SK-N-SH (cell line): ENCODE measurements around the gene MYPN.

Experiments
- CTCF ChIP-seq: fragments of 200-600 bp; sonication (generic); IDR thresholded peaks from 2 replicates; pipeline ENCODE4 v1.6.1; 2017; ENCODE audit warnings: antibody characterized with exemption, mild to moderate bottlenecking, moderate library complexity
- EP300 ChIP-seq, 2 experiments: IDR thresholded peaks; 2 replicates each; pipeline versions ENCODE4 v1.4.0 to v1.6.1; 2012; ENCODE audit warnings: borderline replicate concordance in 1 of 2, low read depth in 1 of 2, low read length in 1 of 2
- EZH2phosphoT487 ChIP-seq: fragments of 200-600 bp; sonication (generic); IDR thresholded peaks from 2 replicates; pipeline ENCODE4 v1.6.1; 2017; ENCODE audit warnings: low read depth, mixed run types, mild to moderate bottlenecking, antibody characterized with exemption, moderate library complexity, borderline replicate concordance
- FOXJ3 ChIP-seq: sonication (generic); formaldehyde crosslinking; IDR thresholded peaks from 2 replicates; pipeline ENCODE4 v1.5.1; 2020; ENCODE audit warnings: mild to moderate bottlenecking, missing genetic modification reagents
- GABPA ChIP-seq: IDR thresholded peaks from 2 replicates; pipeline ENCODE4 v1.4.0; 2012; ENCODE audit warnings: low read depth, mild to moderate bottlenecking
- MAX ChIP-seq: IDR thresholded peaks from 2 replicates; pipeline ENCODE4 v1.4.0; 2012; ENCODE audit warnings: low read depth
- RFX5 ChIP-seq: IDR thresholded peaks from 2 replicates; pipeline ENCODE4 v1.6.1; 2012; ENCODE audit warnings: mild to moderate bottlenecking, improper control_type of control experiment, low read length
- TCF12 ChIP-seq: IDR thresholded peaks from 2 replicates; pipeline ENCODE4 v1.4.0; 2012
- YY1 ChIP-seq: IDR thresholded peaks from 2 replicates; pipeline ENCODE4 v1.4.0; 2012; ENCODE audit warnings: low read depth, mild to moderate bottlenecking

GRCh38 chr10:68178592-68178991 lies 69.3 kb downstream of the MYPN start:
- TF ChIP-seq CTCF (no peak), EZH2phosphoT487 (no peak), RFX5 (no peak), EP300 (IDR thresholded peaks at IDR 0.05; ENCODE audit: borderline replicate concordance in 1 of 2, low read depth in 1 of 2, low read length in 1 of 2) (no peak), MAX (no peak), TCF12 (no peak), FOXJ3 (CRISPR knock-in tag) (no peak), YY1 (no peak), GABPA (no peak)
